OCI-M2 (cell line): ENCODE measurements around the gene FAAP100.
A peak's percentile ranks its signal among the peaks of the same experiment; 100 is the strongest.

Experiments
- DNase-seq: peaks from one replicate; lab custom pipeline; 2025; ENCODE audit not compliant: unreplicated experiment; lab: John Stamatoyannopoulos, UW

FAAP100 gene

DNA sequence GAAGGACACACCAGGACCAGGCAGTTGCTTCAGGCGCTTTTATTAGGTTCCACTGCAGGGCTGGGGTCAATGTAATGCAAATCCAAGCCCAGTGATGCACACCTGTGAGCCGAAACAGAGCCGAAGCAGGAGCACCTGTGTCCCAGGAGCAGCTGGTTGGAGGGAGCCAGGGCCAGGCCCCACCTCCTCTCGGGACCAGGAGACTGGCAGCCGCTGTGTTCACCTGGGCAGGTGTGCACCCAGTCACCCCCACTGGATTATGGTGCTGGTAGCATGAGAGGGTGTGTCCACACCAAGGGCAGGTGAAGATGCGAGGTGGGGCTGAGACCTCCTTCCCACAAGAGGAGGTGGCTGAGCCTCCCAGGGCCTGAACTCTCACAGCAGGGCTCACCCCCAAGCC is 4.7 kb upstream of the FAAP100 start:
- no peak for DNase-seq

DNA sequence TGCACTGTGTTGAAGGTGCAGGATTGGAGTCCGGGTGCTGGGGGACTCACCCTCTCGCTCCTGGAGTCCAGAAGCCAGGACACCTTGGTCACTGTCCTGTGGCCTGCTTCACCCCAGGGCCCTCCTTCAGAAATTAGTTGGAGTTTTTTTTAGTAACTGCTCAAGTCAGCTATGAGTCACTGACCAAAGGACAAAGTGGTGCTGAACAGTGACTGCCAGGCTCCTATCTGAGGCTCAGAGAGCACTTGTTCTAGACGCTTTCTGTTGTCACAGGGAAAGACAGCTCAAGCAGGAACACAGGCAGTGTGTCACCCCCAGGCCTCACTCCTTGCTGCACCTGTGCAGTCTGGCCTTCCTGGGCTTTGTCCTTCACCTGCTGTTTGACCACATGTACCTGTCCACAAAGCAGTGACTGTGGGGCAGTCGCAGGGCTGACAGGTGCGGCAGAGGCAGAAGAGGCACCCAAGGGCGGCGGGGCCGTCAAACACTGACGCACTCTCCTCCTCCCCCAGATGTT is 4.1 kb upstream of the FAAP100 start:
- no peak for DNase-seq

DNA sequence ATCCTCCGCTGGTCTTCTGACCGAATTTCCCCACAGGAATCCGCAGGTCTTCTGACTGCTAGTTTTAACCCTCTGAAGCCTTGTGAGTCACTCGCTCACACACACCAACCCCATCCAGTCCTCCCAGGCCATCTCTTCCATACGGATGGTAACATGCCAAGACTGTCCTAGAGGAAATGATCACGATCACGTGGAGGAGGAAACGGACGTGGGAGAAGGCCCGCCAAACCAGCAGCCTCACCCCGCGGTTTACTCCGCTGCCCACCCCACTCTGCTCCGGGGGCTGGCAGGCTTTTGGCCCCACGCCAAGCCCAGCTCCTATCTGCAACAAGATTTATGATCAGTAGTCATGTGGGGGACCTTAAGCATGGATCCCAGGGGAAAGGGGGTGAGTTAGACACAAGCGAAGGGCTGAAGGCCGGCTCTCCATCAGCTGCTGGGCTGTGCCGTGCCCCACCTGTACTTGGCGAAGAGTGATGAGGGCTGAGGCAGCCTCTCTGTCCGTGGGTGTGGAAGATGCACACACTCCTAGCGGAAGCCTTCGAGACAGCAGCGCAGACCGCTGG is 1.5 kb upstream of the FAAP100 start:
- no peak for DNase-seq

DNA sequence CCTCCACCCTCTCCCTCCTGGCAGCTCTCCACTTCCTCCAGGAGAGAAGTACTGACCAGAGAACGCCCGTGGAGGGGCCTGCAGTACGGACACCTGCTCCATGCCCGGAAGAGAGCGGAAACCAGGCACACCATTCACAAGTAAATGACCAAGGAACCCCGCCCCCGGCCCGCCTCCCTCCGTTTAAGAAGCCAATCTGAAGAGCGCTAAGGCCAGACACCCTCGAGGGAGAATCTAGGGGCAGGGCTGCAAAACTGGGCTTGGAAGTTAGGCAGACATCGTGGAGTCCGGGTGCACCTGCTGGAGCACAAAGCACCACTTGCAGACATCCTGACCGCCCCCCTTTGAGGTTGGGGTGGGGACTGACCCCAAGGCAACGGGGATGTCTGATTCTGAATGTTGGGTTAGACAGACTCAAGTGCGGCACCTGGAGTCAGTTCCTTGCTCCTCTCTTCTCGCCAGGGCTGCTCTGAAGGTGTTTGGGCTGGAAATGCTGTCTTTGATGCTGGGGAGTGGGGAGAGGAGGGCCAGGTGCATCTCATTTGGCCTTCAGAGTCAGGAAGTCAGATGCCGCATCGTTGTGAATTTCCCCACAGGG is 964 bp upstream of the FAAP100 start:
- DNase-seq = peak; percentile 45

DNA sequence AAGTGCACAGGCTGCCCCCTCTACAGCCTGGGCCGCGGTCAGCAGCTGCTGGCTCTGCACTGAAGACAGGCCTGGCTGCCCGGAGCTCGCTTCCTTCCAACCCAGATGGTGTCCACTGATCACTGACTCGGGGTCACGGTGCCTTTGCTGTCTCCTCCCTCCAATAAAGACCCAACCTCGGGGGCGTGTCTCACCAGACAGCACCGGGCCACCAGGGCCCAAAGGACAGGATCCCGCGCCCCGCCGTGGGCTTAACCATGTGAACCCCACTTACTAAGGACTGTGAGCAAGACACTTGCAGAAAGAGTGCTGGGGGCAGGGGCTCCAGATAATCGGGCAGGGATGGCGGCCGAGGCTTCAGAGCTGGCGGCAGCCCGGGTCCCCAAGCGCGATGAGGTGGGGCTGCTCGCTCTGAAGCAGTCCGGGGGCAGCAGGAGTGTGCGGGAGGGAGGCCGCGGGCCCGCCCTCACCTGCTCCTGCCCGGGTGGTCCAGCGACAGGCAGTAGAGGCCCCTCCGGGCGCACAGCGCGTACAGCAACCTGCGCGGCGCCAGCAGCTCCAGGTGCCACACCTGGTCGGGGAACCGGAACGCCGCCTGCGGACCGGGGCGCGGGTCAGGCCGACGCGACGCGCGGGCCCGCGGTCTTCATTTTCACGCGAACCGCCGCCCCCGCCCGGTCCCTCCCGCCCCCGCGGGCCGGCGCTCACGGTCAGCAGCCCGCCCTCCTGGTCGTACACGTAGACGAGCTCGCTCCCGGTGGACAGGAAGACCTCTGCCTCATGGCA is 502 bp downstream of the FAAP100 start:
- DNase-seq = no peak

DNA sequence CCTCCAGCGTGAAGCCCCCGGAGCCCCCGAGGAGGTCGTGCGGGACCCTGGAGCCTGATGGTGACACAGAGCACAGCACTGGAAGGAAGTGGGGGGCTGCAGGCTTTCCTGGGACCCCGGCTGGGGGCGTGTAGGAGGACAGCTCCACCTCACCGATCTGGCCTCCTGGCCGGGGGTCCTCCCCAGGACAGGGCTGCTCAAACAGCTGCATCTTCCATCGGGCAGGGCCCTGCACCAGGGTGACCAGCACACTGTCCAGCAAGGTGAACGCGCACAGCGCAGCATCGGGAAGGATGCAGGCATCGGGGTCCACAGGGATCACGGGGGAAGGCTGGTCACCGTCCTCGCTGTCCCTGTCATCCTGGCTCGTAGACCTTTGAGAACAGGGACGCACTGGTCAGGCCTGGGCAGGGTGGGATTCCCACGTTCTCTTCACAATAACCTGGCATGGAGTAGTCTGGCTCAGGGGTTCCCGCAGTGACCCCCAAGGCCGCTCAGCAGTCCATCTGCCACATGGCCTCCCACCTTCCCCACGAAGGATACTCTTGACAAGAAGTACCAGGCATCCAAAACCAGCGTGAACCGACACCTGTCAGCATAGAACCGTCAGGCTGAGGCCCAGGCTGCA is 1.2 kb downstream of the FAAP100 start:
- no peak for DNase-seq

DNA sequence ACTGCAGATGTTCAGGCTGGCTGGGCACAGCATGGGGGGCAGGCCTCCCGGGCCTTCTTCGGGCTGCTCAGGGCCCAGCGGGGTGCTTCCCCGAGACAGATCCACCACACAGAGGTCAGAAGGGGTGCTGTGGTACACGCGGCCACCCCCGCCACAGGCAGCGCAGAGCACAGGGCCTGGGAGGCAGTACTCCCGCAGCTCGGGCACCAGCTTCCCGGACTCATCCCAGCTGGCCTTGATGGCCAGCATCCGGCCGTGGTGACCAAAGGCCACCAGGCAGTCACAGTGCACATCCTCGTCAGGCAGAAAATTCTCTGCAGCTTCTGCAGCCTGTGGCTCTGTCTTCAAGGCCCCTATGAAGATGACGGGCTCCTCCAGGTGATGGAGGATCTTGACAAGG is 1.9 kb downstream of the FAAP100 start:
- DNase-seq = no peak

DNA sequence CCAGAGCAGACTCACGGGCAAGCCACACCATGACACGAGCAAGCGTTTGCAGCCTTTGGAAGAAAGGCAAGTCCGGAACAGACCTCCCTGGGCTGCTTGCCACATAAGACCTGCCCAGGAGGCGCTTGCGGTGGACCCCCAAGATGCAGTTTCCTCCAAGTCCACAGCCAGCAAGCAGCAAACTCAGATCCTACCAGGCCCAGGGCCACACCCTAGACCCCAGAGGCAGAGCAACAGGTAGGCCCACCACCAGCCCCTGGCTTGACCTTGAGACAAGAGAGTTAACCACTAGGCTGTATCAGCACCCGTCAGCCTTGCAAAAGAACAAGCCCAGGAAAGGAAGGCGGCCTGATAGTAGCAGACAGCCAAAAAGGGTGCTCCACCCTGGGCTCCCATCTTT is 2.3 kb downstream of the FAAP100 start:
- DNase-seq = no peak

DNA sequence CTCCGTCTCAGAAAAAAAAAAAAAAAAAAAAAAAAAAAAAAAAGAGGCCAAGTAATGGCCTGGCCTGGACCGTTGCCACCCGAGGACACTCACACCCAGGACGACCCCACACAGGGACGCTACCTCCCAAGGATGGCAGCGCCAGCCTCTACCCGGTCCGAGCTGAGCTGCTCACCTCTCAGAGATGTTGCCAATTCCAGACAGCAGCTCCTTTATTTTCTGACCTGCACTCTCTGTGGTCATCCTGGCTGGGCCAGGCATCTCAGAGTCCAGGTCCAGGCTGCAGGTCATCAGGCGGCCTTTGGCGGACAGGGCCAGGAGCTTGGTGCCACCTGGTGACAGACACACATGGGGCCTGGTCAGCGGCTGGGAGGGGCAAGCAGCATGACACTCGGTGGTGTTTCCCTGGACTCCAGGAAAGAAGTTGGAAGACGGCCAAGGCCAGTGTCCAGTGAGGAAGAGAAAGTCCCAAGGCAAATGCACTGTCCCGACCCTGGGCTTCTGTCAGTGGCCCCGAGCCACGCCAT is 3.1 kb downstream of the FAAP100 start:
- DNase-seq = no peak

DNA sequence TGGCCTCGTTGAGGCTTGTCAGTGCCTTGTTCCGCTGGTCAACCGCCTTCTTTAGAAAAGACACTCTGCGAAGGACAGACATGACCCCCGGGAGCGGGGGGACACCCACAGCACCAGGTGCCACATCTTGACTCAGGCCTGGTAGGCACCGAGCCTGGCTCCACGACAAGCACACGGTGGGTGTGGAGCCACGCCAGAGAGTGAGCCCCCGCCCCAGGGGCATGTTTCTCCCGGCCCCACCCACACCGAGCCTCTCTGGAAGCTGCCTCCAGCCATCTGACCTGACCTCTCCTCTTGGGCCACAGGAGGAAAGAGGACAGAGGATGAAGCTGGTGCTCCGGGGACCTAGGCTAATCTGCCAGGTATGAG is 4.6 kb downstream of the FAAP100 start:
- no peak for DNase-seq

DNA sequence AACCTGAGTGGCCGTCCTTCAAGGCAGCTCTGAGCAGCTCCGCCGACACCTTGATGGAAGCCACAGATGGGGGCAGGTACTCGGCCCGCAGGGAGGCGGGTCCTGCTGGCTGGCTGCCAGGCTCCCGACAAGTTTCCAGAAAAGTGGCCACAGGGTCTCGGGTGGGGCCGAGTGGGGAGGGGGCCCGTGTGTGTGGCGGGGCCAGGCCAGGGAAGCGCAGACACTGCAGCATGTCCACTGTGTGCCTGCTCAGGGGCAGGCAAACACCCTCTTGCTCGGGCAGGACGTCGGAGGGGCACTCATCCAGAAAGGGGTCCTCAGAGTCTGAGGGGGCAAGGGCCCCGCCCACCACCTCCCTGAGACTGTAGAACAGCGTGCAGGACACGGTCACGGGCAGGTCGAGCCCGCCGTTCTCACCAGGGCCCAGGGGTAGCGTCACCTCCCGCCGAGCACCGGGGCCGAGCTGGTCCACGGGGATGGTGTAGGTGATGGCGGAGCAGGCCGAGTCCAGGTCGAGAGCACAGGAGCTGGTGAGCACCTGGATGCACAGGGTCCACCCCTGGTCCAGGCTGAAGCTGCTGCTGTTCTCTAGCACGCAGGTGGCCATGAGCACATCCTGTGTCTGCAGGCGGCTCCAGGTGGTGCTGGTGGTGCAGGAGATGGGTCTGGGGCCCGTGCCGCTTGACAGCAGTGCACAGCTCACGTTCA is 5.1 kb downstream of the FAAP100 start:
- DNase-seq = no peak

DNA sequence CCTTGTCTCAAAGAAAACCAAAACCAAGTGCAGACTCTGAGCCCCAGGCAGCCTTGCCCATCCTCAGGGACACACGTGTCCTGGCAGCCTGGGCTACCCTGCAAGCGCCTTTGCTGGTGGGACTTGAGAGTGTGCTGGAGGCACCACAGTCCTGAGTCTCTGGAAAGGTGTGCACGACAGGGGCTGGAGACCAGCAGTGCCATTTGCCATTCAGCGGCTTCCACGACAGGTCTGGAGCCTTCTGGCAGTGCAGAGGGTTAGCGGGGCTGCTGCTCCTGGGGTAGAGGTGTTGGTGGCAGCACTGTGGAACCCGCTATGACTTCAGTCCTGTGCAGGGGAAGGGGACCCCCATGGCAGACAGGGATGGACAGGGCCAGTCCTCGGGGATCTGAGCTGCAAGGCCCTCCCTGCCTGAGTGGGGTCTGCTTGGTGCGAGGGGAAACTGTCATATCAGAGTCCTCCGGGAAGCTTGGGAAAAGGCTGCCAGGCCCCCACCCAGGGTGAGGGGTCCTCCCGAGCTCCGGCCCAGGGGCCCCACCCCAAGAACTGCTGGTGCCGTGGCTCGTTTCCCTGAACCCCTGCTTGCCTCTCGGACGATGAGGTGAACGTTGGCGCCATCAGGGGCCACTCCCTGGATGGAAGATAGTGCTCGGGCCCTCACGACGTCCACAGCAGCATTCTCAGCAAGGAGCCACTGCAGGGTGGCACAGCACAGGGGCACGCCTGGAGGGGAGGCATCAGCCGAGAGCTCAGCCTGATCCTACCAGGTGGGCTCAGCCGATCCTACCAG is 6.8 kb downstream of the FAAP100 start:
- DNase-seq = no peak

DNA sequence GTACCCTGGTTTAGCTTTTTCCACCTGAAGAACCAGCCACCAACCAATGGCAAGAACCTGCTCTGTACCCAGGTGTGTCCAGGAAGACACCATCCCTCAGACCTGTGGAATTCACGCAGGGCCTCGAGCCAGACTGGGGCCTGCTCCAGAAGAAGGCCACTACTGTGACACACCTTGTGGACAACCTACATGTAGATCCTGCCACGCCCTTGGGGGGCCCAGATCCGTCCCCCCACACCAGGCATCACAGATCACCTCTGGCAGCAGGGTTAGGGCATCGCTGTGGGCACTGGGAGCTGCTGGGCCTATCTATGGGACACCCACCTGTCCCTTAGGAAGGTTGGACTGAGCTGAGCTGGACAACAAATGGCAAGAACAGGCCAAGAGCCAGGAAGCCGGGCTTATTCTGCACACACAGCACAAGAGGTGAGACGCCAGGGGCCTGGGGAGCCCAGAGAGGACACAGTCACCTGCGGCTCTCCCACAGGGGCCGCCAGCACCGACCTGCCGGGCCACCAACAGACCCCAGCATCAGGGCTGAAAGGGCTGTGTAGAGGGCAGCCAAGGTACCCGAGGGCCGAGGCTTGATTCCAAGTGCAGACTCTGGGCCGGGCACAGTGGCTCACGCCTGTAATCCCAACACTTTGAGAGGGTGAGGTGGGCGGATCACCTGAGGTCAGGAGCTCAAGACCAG is 7.7 kb downstream of the FAAP100 start:
- no peak for DNase-seq

DNA sequence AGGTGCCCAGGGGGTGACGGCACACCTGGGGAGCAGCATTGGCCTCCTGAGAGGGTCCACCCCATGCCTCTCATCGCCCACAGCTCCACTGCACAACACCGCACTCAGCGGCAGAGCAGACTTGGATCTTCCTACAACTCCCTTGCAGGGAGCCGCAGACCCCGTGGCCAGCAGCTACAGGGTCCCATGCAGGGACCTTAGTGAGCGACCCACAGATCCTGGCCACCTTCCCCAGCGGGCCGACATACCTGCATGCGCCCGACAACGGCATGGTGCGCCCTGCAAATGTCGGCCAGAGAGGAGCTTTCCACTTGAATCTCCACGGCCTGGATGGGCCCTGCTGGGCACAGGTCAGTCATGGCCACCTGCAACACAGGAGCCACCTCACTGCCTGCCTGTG is 8.4 kb downstream of the FAAP100 start:
- DNase-seq = no peak

DNA sequence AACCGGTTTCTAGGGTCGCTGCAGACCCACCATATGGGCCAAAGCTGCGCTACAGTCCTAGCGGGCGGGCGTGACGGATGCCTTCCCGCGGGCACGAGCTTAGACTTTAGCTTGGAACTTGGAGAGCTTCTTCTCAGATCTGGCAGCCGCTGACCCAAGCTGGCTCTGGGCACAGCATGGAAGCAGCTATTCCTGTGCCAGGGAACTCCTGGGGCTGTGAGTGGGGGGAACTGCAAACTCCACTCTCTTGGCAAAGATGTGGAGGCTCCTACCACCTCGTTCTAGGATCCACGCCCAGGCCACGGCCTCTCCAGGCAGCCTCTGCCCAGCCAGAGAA is 8.8 kb downstream of the FAAP100 start:
- no peak for DNase-seq

DNA sequence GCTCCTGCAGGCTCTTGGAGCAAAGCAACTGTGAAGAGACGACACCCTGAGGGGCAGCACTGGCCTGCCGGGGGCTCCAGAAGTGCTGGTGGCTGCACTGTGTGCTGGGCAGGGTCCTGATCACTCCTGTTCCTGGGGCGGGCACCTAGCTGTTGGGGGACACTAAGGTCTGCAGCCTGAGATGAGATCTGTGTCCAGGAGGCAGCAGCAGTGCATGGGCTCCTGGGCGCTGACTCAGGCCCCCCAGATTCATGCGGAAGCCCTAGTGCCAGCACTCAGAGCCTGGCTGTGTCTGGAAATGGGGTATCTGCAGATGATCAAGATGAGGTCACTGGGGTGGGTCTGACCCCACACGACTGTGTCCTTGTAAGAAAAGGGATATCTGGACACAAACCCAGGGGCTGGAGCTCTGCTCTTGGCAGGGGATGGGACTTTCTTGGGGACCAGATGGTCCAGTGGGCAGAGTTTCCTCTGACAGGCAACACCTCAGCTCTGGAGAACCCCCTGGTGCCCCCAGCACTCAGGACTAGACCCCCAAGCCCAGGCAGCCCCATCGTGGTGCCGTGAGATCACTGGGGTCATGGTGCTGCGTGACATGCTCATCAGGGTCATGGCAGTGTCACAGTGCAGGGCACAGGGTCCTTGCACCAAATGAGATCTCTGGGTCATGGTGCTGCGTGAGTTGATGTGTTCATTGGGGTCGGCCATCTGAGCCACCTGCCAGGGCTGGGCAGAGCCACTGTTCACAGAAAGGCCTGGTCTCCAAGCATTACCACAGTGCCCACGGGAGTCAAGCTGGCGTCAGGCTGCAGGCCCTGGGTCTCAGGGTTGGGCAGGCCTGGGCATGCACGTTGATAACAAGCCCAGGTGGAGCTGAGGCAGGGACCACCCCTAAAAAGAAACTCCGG is 9.5 kb downstream of the FAAP100 start:
- no peak for DNase-seq

DNA sequence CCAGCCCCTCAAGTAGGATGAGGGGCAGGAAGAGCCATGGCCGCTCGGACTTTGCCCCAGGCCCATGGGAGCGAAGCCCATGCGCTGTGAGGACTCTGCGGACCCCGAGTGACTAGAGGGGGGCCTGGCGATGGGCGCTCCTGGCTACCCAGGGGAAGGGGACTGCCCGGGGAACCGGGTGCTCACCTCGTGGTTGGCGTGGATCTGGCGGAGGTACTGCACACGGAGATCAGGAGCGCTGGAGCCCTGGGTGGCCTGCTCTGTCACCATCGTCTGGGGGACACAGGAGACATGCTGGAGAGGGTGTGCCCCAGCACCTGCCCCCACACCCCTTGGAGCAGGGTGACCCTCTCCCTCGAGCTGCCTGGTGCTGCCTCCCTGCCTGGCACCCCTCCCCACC is 11.0 kb downstream of the FAAP100 start:
- DNase-seq = no peak

DNA sequence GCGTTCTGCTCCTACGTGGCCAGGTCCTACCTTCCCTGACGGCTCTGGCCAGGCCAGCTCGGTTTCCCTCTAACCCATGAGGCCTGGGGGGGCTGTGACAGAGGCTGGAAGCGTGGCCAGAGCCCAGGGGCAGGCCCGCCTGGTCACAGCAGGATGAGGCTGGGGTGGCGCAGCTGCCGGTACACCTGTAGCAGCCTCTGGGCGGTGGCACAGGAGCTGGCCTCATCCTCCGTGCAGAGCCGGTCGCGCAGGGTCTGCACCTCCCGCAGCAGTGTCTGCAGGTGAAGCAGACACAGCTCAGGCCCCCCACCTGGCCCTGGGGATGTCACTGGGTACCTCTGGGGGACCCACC is 11.5 kb downstream of the FAAP100 start:
- DNase-seq = no peak
